HEK293T (cell line): ENCODE results near the gene GPA33.

ENCODE experiments used
- CTBP1 ChIP-seq: fragments of 450-650 bp; IDR thresholded peaks from 2 replicates; pipeline ENCODE4 v1.6.1; 2016; ENCODE audit warnings: borderline replicate concordance
- ELF4 ChIP-seq: fragments of 450-650 bp; IDR thresholded peaks from 2 replicates; pipeline ENCODE4 v1.6.1; 2017; ENCODE audit warnings: antibody characterized with exemption
- FOXA1 ChIP-seq: fragments of 450-650 bp; IDR thresholded peaks from 2 replicates; pipeline ENCODE4 v1.6.1; 2016; ENCODE audit warnings: mild to moderate bottlenecking
- FOXK2 ChIP-seq: fragments of 450-650 bp; IDR thresholded peaks from 2 replicates; pipeline ENCODE4 v1.6.1; 2016; ENCODE audit warnings: mild to moderate bottlenecking
- FOXM1 ChIP-seq: fragments of 450-650 bp; IDR thresholded peaks from 2 replicates; pipeline ENCODE4 v1.6.1; 2017; ENCODE audit warnings: mild to moderate bottlenecking, borderline replicate concordance
- LEF1 ChIP-seq: fragments of 450-650 bp; IDR thresholded peaks from 2 replicates; pipeline ENCODE4 v1.6.1; 2017; ENCODE audit warnings: mild to moderate bottlenecking, borderline replicate concordance
- SP1 ChIP-seq: fragments of 450-650 bp; IDR thresholded peaks from 2 replicates; pipeline ENCODE4 v1.6.1; 2017
- SUZ12 ChIP-seq: fragments of 450-650 bp; IDR thresholded peaks from 2 replicates; pipeline ENCODE4 v1.6.1; 2016; ENCODE audit warnings: mild to moderate bottlenecking

GRCh38 chr1:167126811-167127210 lies 36.6 kb upstream of the GPA33 start:
- TF ChIP-seq SUZ12 (no peak), SP1 (no peak), LEF1 (no peak), FOXM1 (no peak), CTBP1 (no peak), ELF4 (no peak), FOXA1 (no peak), FOXK2 (no peak)
